NCI-H524 (cell line): ENCODE results near the gene ASB8.

Experiments
- DNase-seq, 2 experiments: peaks; one replicate each; lab custom pipeline; 2025; lab: John Stamatoyannopoulos, UW

Gene ASB8

DNA sequence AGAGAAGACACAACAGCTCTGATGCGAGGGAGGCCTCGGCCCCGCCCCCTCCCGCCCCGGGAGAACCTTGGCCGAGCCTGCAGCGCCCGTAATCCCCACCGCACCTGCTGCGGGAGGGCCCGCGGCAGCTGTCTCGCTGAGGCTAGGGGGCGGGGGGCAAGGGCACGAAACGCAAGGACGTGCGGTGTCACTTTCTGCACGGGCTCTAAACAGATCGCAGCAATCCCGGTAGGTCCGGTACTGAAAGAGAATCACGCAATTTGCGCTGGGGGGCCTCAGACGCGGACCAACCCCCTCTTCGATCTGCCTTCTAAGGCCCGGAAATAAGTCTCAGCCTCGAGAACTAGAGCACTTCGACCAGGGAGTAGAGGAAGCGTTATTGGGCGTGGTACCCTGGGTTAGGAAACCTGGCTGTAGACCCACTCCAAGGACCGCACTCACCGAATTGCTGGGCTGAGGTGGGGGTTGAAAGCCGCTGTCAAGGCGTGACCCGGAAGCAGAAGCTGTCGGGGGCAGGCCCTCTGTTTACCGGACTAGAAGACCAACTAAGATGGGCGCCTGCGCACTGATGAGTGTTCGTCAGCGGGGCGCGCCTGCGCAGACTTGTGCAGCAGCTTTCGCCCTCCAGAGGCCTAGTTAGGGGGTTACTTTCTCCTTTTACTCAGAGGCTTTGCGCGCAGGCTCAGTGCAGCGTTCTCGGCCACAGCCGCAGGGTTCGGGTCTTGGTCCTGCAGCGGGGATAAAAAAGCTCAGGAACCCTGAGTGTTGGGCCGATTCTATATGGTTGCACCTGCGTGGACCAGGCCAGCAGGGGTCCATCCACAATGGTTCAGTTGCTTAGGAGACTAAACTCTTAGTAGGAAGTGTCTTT is at the start of gene ASB8:
TSS of gene ASB8 (minus strand) at position 498 of the 871 bp plus-strand sequence. CDS start 4,019 bp downstream, outside the sequence.
- DNase-seq = peak; percentile 93 to 98

GRCh38 chr12:48203192-48203591 is 45.9 kb upstream of the ASB8 start, which contains the start of gene OR10AD1:
Gene OR10AD1 (minus strand): TSS chr12:48203292. CDS start chr12:48203292, 0 bp downstream.
- DNase-seq = no peak

DNA sequence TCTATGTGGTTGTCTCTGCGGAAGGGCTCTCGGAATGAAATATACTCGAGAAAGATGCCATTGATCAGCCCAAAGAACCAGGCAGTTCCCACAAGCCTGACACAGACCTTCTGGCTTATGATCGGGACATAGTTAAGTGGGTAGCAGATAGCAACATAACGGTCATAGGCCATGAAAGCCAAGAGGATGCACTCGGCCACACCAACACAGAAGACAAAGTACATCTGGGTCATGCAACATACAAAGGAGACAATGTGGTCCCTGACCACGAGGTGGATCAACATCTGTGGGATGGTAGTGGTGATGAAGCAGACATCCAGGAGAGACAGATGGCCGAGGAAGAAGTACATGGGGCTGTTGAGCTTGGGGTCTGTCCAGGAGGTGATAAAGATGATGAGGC is 45.5 kb upstream of the ASB8 start:
- DNase-seq = no peak

- DNase-seq = no peak
These were observed 44.2 kb upstream of the ASB8 start for GRCh38 chr12:48201516-48201915.

GRCh38 chr12:48201091-48201490 is 43.8 kb upstream of the ASB8 start:
- DNase-seq = no peak

DNA sequence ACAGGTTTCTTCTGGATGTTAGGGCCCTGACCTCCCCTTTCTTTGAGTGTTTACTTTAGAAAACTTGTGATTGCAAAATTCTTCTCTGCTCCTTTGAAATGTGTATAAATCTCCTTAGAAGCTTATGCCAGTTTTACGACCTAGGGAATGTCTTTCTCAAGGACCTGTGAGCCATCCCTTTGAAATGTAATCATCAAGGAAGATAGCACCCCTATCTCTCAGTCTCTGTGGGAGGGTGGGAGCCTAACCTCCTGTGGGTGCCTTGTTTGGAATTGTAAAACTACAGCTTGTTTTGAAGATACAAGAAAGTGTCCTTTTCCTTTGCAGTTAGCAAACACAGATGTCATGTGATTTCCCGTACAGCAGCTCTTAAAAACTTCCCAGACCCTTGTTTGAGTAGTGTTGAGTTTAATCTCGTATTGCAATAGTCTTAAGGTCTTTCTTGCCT is 42.5 kb upstream of the ASB8 start:
- no peak for DNase-seq

- no peak for DNase-seq
These were observed 41.7 kb upstream of the ASB8 start for GRCh38 chr12:48198985-48199384.

DNA sequence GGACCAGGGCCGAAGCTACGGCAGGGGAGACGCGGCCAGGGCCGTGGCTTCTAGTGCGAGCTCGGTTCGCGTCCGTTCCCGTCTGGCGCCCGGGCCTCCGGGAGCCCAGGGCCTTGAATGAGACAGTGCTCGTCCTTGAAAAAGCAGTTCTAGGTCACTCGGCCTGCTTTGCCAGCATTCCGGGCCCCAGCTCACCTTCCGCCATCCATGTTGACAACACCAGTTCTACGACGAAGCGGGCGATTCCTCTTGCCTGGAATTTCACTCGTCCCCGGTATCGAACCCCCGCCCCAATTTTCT is 41.3 kb upstream of the ASB8 start:
- no peak for DNase-seq

DNA sequence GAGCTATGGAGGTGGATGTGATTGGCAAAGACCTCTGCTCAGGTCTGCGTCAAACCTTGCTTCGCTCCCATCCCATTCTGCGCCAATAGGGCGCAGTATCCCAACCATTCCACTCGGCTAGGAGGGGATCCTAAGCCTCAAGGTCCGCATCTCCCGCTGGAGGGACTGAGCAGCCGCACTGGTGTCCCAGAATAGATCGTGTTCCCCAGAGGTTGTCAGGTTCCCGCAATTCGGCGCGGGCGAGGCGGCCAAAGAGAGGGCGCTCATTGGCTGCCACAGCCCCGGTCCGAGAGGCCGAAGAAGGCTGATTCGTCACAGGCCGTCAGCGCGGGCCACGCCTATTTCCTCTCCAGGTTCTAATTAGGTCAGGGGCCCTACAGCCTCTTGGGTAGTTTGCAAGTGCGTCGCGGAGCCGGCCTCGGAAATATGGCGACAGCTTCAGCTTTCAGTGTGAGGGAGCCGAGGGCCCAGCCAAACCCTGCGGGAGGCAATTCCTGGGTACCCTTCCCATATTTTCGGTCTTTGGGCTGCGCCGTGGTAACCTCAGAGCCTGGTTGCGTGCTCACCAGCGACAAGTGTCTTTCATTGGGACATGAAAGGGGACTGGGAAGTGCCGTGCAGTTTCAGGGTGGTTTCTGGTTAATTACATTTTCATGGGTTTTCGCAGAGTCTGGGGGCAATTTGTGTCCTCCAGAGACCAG is 40.8 kb upstream of the ASB8 start:
- DNase-seq = peak; percentile 80 to 88

- peak in 1 of 2 experiments; percentile 33 for DNase-seq
These were observed 40.2 kb upstream of the ASB8 start for GRCh38 chr12:48197549-48197970.

DNA sequence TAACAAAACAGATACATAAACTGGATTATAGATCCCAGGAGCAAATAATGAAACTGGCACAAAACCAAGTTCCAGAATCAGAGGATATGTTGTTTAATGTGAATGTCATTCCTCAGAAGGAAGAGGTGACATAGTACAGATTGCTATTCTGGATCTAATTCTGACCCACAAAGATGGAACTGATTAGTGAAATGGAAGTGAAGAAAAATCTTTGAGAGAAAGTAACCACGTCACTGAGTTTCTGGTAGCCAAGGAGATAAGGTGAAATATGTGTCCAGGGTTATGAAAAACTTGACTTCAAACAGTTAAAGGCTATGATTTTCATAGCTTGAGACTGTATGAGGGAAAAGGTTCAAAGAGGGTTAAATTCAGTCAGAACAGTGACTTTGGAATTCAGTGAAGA is 37.5 kb upstream of the ASB8 start:
- DNase-seq = no peak

- DNase-seq = no peak
These were observed 36.3 kb upstream of the ASB8 start for GRCh38 chr12:48193623-48194022.

DNA sequence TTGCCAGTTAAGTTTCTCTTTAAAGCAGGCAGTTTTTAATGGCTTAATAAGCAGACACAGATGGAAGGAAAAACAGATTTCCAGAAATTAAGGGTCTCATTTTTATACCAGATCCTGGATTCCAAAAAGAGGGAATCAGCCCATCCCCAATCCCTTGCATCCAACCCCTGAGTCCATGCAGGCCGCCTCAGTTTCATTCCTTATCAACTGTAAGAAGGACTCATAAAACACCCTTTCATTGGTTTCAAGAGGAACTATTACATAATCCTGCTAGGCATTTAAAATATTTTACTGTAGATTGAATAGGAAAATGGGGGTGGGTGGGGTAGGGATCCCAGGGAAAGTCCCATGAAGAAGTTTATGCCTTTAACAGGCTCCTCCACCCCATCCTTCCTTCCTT is 35.5 kb upstream of the ASB8 start:
- no peak for DNase-seq

DNA sequence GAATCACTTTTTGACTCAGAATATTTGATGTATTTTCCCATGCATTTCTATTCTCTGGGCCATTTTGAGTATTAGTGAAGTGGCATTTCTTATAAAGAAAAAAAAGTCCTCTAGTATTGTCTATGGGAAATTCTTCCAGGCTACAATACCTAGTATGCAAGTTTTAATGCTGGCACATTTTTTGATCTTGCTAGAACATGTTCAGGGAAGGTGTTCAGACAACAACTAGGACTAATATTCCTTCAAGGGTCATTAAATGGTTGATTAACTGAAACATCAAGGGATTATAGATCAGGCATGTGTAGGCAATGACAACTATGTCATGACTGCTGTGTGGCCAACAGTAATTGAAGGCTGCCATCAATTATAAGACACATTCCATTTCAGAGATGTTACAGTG is 33.8 kb upstream of the ASB8 start:
- DNase-seq = no peak

DNA sequence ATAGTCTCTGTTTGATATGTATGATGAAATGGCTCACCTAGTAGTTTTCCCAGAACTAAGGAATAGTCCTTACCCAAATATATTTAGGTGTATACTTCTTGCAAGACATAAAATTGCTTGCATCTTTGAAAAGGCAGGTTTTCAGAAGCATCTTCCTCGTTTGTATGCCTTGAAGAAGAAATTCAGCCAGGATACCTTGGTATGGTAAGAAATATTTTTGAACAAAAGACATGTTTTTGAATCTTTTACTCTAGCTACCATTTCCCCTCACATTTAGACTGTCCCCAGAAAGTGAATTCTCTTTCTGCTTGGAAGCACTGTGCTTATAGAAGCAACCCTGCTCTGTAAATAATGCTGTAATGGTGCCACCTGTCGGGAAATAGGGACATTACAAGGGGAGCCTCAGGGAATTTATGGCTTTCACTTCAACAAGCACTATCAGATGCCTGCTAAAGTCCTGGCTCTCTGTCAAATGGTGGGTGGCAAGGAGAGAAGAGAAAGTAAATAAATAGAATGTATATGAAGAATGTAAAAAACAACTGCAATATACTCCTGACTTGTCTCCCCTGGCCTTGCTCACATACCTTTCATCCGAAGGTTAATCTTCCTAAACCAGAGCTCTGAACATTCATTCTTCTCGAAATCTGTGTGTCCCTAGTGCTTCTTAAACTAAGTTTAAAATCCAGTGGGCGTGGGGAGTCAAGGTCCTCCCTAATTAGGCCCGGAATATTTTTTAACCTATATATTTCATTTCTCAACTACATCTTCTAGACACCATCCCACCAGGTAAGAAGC is 32.2 kb upstream of the ASB8 start:
- peak; percentile 59 to 74 for DNase-seq

GRCh38 chr12:48187916-48188695 is 30.8 kb upstream of the ASB8 start:
- no peak for DNase-seq

DNA sequence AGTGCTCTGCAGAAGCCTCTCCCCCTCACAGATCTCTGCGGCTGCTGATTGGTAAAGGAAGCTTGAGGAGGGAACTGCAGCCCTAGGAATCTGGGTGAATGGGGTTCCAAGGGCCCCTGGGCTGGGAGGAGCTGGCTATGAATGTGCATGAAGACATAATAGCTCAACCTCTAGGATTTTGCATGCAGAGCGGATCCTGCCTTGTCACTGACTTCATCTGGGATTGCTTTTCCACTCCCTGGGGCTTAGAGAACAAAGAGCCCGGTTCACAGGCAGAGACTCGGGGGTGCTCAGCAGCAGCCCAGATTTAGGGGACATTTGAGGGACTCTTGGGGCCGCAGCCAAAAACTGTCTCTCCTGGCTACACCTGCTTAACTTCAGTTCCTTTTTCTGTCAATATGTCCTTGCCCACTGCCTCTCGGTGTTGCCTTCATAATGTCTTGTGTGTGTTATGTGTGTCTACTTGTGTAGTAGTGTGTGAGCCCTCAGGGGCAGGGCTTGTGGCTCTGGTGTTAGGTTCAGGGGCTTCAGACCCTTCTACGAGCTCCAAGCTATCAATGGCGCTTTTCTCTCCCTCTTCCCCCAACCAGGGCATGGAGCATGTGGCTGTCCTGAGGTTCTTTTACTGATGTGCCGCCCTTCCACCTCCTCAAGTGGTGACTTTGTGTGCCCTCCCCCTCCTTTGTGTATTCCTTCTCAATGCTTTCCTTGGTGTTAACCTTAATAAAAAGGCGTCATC is 28.0 kb upstream of the ASB8 start:
- peak in 1 of 2 experiments; percentile 5 for DNase-seq

DNA sequence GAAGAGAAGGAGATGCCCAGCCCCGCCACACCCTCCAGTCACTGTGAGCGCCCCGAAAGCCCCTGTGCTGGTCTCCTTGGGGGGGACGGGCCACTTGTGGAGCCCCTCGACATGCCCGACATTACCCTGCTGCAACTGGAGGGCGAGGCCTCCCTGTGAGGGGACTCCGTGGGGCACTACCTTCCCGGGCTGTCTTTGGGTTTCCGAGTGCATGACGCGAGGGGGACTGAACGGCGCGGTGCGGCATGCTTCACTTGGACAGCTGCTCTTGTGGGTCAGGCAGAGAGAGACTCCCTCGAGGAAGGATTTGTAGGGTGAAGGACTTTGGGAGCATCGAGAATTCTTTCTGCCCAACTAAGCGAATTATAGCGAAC is 27.2 kb upstream of the ASB8 start:
- peak in 1 of 2 experiments; percentile 28 for DNase-seq

DNA sequence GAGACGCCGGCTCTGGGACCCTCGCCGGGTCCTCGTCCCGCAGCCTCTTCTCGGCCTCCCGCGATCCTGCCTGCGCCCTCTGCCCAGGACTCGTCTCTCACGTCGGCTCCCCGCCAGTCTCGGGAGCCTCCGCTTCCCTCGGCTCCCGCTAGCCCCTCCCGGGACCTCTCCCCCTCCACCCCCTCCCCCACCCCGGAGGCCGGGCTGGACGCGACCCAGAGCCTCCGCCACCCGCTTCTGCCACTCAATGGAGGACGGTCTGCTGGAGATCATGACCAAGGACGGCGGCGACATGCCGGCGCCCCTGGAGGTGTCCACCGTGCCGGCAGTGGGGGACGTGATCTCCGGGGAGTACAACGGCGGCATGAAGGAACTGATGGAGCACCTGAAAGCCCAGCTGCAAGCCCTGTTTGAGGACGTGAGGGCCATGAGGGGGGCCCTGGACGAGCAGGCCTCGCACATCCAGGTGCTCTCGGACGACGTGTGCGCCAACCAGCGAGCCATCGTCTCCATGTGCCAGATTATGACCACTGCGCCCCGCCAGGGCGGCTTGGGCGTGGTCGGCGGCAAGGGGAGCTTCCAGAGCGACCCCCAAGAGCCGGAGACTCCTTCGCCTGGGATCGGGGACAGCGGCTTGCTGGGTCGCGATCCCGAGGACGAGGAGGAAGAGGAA is 26.7 kb upstream of the ASB8 start:
- no peak for DNase-seq
